Activated CD4-positive, alpha-beta T cell treated with anti-CD3 and anti-CD28 coated beads, Interleukin-2, amount 10 ng/mL, durations not matched to agents 7 days and 5 days (primary cell): ENCODE results near the gene CDA. TPM values are rescaled to one million over a fixed set of nuclear protein-coding genes. Genes with fewer than 3 reads are reported as not detected.

Source experiments
- CTCF ChIA-PET: fragments of 350-600 bp; sonication (Branson Sonifier 250); formaldehyde crosslinking; loops from one replicate; lab custom pipeline; 2021; ENCODE audit warnings: antibody characterized with exemption; lab: Charles Lee
- POLR2A ChIA-PET: fragments of 350-600 bp; sonication (Branson Sonifier 250); formaldehyde crosslinking; loops from one replicate; lab custom pipeline; 2021; ENCODE audit warnings: antibody characterized with exemption; lab: Charles Lee
- DNase-seq: peaks from one replicate; pipeline ENCODE4 v3.0.0-alpha.2; 2020
- H3K27ac Mint-ChIP-seq: one replicate; pipeline ENCODE4 v1.8.0; 2021; ENCODE audit warnings: mild to moderate bottlenecking, moderate library complexity, mixed read lengths
- H3K27me3 Mint-ChIP-seq: one replicate; pipeline ENCODE4 v1.8.0; 2021; ENCODE audit warnings: mixed read lengths
- H3K36me3 Mint-ChIP-seq: one replicate; pipeline ENCODE4 v1.8.0; 2021; ENCODE audit warnings: low read depth, mixed read lengths
- H3K4me1 Mint-ChIP-seq: one replicate; pipeline ENCODE4 v1.8.0; 2021; ENCODE audit warnings: mixed read lengths
- H3K4me3 Mint-ChIP-seq: one replicate; pipeline ENCODE4 v1.8.0; 2021; ENCODE audit warnings: mild to moderate bottlenecking, moderate library complexity, mixed read lengths
- H3K9me3 Mint-ChIP-seq: one replicate; pipeline ENCODE4 v1.8.0; 2021; ENCODE audit warnings: mixed read lengths
- total RNA-seq, 2 experiments: library from RNA; stranded (reverse); gene quantifications; one replicate each; pipeline ENCODE4 v1.2.3, GENCODE V29; 2021

Gene CDA
- total RNA-seq, 2 experiments from 2014 or later = not detected

DNA sequence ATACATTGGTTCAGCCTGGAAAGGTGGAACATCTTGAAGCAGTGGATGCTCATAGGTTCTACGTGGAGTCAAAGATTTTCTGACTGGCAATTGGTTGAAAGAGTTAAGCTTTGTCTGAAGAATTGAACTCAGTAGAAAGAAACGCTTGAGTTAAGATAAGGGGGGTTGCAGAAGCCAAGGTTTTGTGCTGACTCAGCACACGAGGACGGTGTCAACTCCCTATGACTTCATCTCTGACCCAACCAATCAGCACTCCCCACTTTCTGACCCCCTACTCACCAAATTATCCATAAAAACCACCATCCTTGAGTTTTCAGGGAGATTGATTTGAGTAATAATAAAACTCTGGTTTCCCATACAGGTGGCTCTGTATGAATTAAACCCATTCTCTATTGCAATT, 41.8 kb downstream of the CDA start:
- ChIA-PET POLR2A (no interaction called here), CTCF (interaction anchor here (0.9 to 1.4 kb wide), 2 partner anchors 45 to 56 kb away, joined by 3 to 5 read pairs; no protein-coding TSS in a partner anchor)
- no peaks in the 10 kb centered on the region for H3K36me3 Mint-ChIP-seq
- H3K4me3 Mint-ChIP-seq = no peak overlapping the region
- peaks cover 16% of the 10 kb centered on the region for H3K27me3 Mint-ChIP-seq
- DNase-seq = no peak
- peaks cover 5% of the 10 kb centered on the region for H3K9me3 Mint-ChIP-seq
- H3K27ac Mint-ChIP-seq = no peak overlapping the region
- H3K4me1 Mint-ChIP-seq = peaks cover 10% of the 10 kb centered on the region

DNA sequence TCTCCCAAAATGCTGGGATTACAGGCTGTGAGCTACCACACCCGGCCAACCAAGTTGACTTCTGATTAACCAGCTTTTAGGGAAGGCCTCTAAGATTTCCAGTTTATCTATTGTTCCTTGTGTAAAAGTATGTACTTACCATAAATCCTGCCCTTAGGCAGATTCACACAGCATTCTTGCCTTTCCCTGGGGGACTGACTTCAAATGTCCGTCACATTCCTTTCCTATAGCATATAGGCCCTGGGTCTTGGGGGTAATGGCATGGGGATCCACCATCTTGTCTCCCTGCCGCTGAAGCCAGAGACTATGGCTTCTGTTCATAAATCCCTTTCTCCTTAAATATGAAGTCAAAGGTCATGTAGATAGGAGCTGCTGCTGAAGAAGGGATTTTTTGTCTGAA, 43.5 kb downstream of the CDA start:
- no peaks in the 10 kb centered on the region for H3K36me3 Mint-ChIP-seq
- H3K4me1 Mint-ChIP-seq = peaks cover 10% of the 10 kb centered on the region
- ChIA-PET POLR2A (no interaction called here), CTCF (interaction anchor here (0.9 to 1.5 kb wide), 3 partner anchors 14 to 37 kb away, joined by 3 to 4 read pairs (median 3); no protein-coding TSS in a partner anchor)
- H3K4me3 Mint-ChIP-seq = peak overlapping the region; percentile 70
- no peak overlapping the region for H3K27ac Mint-ChIP-seq
- peaks cover 7% of the 10 kb centered on the region for H3K27me3 Mint-ChIP-seq
- no peak for DNase-seq
- H3K9me3 Mint-ChIP-seq = peaks cover 5% of the 10 kb centered on the region

DNA sequence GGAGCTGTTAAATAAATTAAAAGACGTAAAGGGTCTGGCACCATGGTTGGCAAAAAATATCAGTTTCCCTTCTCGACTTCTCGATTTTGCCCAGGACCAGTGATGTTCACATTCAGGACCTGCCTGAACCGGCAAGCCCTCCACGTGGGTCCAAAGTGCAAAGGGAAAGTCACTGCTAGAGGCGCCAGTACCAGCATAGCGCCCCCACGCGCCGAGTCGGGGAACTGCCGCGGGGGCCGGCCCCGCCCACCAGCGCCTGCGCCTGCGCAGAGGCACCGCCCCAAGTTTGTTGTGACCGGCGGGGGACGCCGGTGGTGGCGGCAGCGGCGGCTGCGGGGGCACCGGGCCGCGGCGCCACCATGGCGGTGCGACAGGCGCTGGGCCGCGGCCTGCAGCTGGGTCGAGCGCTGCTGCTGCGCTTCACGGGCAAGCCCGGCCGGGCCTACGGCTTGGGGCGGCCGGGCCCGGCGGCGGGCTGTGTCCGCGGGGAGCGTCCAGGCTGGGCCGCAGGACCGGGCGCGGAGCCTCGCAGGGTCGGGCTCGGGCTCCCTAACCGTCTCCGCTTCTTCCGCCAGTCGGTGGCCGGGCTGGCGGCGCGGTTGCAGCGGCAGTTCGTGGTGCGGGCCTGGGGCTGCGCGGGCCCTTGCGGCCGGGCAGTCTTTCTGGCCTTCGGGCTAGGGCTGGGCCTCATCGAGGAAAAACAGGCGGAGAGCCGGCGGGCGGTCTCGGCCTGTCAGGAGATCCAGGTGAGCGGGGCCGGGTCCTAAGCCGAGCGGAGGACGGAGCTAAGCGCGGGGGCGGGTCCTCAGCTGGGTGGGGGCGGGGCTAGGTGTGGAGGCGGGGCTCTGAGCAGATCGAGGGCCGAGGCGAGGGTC, 44.5 kb downstream of the CDA start, which contains the start of gene PINK1:
TSS of gene PINK1 (plus strand) at position 269 of the 875 bp plus-strand sequence. CDS start at position 360, 91 bp downstream.
- H3K36me3 Mint-ChIP-seq = no peaks in the 10 kb centered on the region
- POLR2A ChIA-PET = no interaction called here
- no peaks in the 10 kb centered on the region for H3K9me3 Mint-ChIP-seq
- peak within 1 kb of the TSS; percentile 68 for H3K27ac Mint-ChIP-seq
- peaks cover 2% of the 10 kb centered on the region for H3K27me3 Mint-ChIP-seq
- DNase-seq = peak; percentile 82
- H3K4me1 Mint-ChIP-seq = peaks cover 10% of the 10 kb centered on the region
- CTCF ChIA-PET = interaction anchor here (0.7 to 1.5 kb wide), 12 partner anchors 9 to 381 kb away, joined by 3 to 8 read pairs (median 4); no protein-coding TSS in a partner anchor
- peak within 1 kb of the TSS; percentile 76 for H3K4me3 Mint-ChIP-seq

DNA sequence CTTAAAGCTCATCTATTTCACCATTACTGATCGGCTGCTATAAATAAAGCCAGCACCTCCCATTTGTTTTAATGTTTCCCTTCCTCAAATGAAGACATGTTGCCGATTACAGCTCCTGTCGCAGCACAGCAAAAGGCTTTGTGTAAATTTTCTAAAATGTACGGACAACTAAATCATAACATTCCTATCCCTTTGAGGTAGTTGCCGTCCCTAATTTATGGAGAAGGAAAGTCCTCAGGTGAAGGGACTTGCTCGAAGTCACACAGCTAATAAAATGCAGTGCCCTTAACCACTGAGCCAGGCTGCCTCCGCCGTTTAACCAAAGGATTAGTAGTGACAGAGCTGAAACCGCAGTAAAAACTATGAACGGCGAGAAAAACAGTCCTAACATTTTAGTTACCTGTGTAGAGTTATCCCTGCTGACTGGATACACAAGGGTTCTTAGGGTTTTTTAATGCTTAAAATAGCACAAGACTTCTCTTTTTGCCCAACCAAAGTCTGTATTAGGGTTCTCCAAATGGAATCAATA, 45.2 kb downstream of the CDA start:
- ChIA-PET CTCF (interaction anchor here (0.7 to 1.3 kb wide), 9 partner anchors 9 to 382 kb away, joined by 3 to 8 read pairs (median 4); no protein-coding TSS in a partner anchor), POLR2A (no interaction called here)
- Mint-ChIP-seq H3K27ac (peak overlapping the region; percentile 68), H3K9me3 (no peaks in the 10 kb centered on the region), H3K36me3 (no peaks in the 10 kb centered on the region), H3K4me1 (peaks cover 10% of the 10 kb centered on the region), H3K4me3 (peak overlapping the region; percentile 76), H3K27me3 (peaks cover 2% of the 10 kb centered on the region)
- no peak for DNase-seq

DNA sequence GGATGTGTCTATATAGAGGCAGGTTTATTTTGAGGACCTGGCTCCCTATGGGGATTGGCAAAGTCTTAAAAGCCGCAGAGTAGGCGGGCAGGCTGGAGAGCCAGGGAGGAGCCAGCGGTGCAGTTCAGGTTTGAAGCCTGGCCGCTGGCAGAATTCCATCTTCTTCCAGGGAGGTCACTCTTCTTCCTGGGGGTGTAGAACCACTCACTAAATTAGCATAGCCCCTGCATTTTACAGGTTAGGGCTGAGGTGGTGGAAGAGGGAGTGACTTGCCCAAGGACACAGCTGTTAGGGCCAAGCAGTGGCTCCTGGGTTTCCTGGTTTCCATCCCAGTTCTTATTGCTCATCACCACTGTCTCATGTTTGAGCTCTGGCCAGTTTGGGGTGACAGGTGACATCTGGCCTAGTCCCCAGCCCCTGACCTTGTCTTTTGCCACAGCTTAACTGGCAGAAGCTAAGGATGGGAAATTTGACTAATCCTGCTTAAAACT, 45.7 kb downstream of the CDA start:
- peak overlapping the region; percentile 68 for H3K27ac Mint-ChIP-seq
- DNase-seq = no peak
- peaks cover 2% of the 10 kb centered on the region for H3K27me3 Mint-ChIP-seq
- no peaks in the 10 kb centered on the region for H3K36me3 Mint-ChIP-seq
- peak overlapping the region; percentile 76 for H3K4me3 Mint-ChIP-seq
- H3K9me3 Mint-ChIP-seq = no peaks in the 10 kb centered on the region
- POLR2A ChIA-PET = no interaction called here
- CTCF ChIA-PET = interaction anchor here (1.3 kb wide), 2 partner anchors 38 to 62 kb away, joined by 4 to 6 read pairs; no protein-coding TSS in a partner anchor
- H3K4me1 Mint-ChIP-seq = peaks cover 10% of the 10 kb centered on the region

DNA sequence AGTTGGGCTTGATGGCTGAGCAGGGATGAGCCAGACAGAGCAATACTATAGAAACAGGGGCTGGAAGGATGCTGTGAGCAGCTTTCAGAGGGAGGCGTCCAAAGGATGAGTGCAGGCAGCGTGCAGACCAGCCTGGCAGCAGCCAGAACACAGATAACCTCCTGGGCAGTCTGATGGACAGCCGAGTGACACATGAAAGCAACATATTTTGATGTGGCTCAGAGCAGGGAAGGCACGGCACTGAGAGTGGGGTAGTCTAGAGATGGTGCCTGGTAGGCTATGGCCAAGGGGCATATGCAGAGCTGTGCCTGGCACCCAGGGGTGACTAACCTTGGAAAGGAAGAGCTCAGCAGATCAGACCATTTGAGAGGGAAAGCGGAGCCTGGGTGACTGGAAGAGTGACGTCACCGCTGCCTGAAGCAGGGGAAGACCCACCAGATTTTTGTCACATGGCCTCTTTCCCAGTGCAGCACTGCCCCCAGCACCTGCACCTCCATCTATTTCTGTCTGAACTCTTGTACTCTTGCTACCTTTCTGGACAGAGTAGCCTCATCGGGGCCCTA, 48.0 kb downstream of the CDA start:
- no peak overlapping the region for H3K4me3 Mint-ChIP-seq
- CTCF ChIA-PET = interaction anchor here (1.0 kb wide), 1 partner anchor 113 kb away, joined by 3 read pairs; no protein-coding TSS in a partner anchor
- peak overlapping the region; percentile 63 for H3K27ac Mint-ChIP-seq
- no peaks in the 10 kb centered on the region for H3K9me3 Mint-ChIP-seq
- no peaks in the 10 kb centered on the region for H3K27me3 Mint-ChIP-seq
- POLR2A ChIA-PET = no interaction called here
- H3K4me1 Mint-ChIP-seq = peaks cover 13% of the 10 kb centered on the region
- H3K36me3 Mint-ChIP-seq = no peaks in the 10 kb centered on the region
- DNase-seq = no peak

DNA sequence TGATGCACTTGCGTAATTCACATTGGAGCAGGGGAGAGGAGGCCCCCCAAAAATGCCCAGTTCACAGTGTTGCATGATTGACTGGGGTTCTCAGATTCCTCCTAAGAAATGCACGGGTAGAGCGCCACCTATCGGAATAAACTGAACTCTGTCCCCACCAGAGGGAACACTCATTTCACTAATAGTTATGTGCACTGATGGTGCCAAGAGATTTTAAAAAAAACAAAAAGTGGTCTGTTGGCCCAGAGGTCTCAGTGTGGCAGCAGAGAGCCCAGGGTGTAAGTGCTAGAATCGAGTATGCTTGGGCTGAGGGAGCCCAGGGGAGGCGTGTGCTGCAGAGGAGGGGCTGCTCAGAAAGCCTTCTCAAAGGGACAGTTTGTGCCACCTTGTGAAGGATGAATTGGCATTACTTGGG, 51.3 kb downstream of the CDA start:
- ChIA-PET POLR2A (no interaction called here), CTCF (no interaction called here)
- Mint-ChIP-seq H3K4me3 (no peak overlapping the region), H3K4me1 (peaks cover 3% of the 10 kb centered on the region), H3K27ac (no peak overlapping the region), H3K36me3 (no peaks in the 10 kb centered on the region), H3K27me3 (no peaks in the 10 kb centered on the region), H3K9me3 (no peaks in the 10 kb centered on the region)
- peak; percentile 74 for DNase-seq

DNA sequence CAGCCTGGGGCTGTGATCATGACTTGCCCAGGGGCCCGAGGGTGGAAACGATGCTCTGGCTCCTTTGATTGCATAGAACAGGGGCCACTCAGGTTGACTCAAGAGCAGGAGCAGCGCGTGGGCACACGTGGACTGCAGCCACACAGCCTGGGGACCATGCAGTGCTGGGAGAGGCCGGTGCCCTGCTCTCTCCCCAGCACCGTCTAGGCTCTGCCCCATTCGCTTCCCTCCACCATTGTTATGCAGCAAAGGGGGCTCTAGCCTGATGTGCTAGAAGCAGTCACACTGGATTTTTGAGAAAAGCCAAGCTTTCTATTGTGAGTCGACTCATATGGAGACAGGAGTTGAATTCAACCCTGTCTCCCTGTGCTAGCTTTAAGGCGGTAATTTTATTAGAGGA, 53.1 kb downstream of the CDA start:
- ChIA-PET CTCF (interaction anchor here (1.7 kb wide), 1 partner anchor 9 kb away, joined by 5 read pairs; no protein-coding TSS in a partner anchor), POLR2A (no interaction called here)
- no peak for DNase-seq
- no peak overlapping the region for H3K27ac Mint-ChIP-seq
- peaks cover 3% of the 10 kb centered on the region for H3K4me1 Mint-ChIP-seq
- no peak overlapping the region for H3K4me3 Mint-ChIP-seq
- no peaks in the 10 kb centered on the region for H3K9me3 Mint-ChIP-seq
- no peaks in the 10 kb centered on the region for H3K36me3 Mint-ChIP-seq
- H3K27me3 Mint-ChIP-seq = no peaks in the 10 kb centered on the region

DNA sequence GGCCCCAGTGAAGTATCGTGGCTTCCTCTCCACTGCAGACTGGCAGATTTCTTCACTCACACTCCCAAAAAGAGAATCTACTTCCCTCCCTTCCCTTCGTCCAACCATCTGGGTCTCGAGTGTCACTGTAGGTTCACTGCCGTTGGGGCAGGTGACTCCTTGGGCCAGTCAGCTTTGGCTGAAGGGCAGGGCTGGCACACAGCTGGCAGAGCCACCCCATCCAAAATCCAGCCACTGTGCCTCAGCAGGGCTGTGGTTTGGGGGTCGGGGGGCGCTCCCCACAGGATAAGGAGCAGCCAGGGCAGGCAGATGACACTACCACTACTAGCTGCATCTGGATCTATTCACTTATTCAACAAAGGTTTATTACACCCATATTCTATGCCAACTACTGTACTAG, 54.2 kb downstream of the CDA start:
- H3K27me3 Mint-ChIP-seq = no peaks in the 10 kb centered on the region
- H3K36me3 Mint-ChIP-seq = no peaks in the 10 kb centered on the region
- ChIA-PET POLR2A (no interaction called here), CTCF (interaction anchor here (0.9 to 1.7 kb wide), 3 partner anchors 8 to 16 kb away, joined by 3 to 5 read pairs (median 3); no protein-coding TSS in a partner anchor)
- no peak overlapping the region for H3K27ac Mint-ChIP-seq
- no peaks in the 10 kb centered on the region for H3K9me3 Mint-ChIP-seq
- no peak for DNase-seq
- peaks cover 3% of the 10 kb centered on the region for H3K4me1 Mint-ChIP-seq
- H3K4me3 Mint-ChIP-seq = no peak overlapping the region

DNA sequence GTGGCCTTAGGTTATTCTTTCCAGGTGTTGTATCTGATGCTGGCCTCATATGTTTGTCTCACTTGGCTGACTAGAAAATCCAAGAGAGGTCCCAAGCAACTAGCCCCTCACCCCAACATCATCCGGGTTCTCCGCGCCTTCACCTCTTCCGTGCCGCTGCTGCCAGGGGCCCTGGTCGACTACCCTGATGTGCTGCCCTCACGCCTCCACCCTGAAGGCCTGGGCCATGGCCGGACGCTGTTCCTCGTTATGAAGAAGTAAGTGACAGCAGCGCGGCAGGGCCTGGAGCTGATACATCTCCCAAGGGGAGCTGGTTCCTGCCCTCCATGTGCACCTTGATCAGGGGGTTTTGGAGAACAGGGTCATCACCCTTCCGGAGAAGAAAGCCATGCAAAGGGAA, 55.5 kb downstream of the CDA start:
- H3K27ac Mint-ChIP-seq = no peak overlapping the region
- H3K4me3 Mint-ChIP-seq = no peak overlapping the region
- no peaks in the 10 kb centered on the region for H3K9me3 Mint-ChIP-seq
- POLR2A ChIA-PET = no interaction called here
- CTCF ChIA-PET = no interaction called here
- H3K36me3 Mint-ChIP-seq = peaks cover 1% of the 10 kb centered on the region
- peaks cover 3% of the 10 kb centered on the region for H3K4me1 Mint-ChIP-seq
- H3K27me3 Mint-ChIP-seq = no peaks in the 10 kb centered on the region
- no peak for DNase-seq

DNA sequence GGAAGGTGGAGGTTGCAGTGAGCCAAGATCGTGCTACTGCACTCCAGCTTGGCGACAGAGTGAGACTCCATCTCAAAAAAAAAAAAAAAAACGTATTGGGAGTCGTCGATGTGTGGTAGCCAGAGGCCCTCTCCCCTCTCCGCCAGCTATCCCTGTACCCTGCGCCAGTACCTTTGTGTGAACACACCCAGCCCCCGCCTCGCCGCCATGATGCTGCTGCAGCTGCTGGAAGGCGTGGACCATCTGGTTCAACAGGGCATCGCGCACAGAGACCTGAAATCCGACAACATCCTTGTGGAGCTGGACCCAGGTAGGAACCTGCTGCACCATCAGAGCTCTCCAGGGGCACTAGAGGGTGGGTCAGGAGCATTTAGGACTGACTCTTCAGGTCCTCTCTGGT, 56.5 kb downstream of the CDA start:
- Mint-ChIP-seq H3K9me3 (no peaks in the 10 kb centered on the region), H3K27ac (no peak overlapping the region), H3K4me1 (peaks cover under 1% of the 10 kb centered on the region), H3K4me3 (no peak overlapping the region), H3K36me3 (peaks cover 10% of the 10 kb centered on the region), H3K27me3 (no peaks in the 10 kb centered on the region)
- ChIA-PET POLR2A (no interaction called here), CTCF (interaction anchor here (0.6 to 2.3 kb wide), 4 partner anchors 12 to 1049 kb away, joined by 4 to 8 read pairs (median 4); no protein-coding TSS in a partner anchor)
- no peak for DNase-seq

DNA sequence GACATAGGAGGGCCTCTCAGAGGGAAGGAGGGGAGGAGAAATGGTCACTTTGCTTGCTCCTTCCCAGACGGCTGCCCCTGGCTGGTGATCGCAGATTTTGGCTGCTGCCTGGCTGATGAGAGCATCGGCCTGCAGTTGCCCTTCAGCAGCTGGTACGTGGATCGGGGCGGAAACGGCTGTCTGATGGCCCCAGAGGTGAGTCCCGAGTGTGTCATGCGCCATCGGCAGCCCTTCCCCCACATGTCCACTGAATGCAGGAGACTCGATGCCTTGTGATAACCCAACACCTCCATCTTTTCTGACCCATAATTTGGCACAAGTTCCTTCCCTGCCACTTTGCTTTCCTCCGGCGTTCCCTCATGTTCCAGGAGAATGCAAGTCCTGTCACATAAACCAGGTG, 59.5 kb downstream of the CDA start:
- Mint-ChIP-seq H3K27me3 (no peaks in the 10 kb centered on the region), H3K4me1 (no peaks in the 10 kb centered on the region), H3K9me3 (no peaks in the 10 kb centered on the region), H3K4me3 (no peak overlapping the region), H3K27ac (no peak overlapping the region), H3K36me3 (peaks cover 30% of the 10 kb centered on the region)
- ChIA-PET POLR2A (no interaction called here), CTCF (no interaction called here)
- no peak for DNase-seq
